BLaER1 treated with 17β-estradiol and CSF1 and Interleukin-3, amounts not matched to agents 10 nM and 100 nM (cell line): ENCODE measurements around the gene CDH23.

Experiments
- H3K27ac ChIP-seq, 11 experiments: shearing (Covaris generic); formaldehyde crosslinking; 2 replicates each; pipeline ENCODE4 v1.8.1; 2022
- H3K27me3 ChIP-seq, 11 experiments: shearing (Covaris generic); formaldehyde crosslinking; 2 replicates each; pipeline ENCODE4 v1.8.1; 2022
- H3K36me3 ChIP-seq, 11 experiments: shearing (Covaris generic); formaldehyde crosslinking; 2 replicates each; pipeline ENCODE4 v1.8.1; 2022
- H3K4me1 ChIP-seq, 10 experiments: shearing (Covaris generic); formaldehyde crosslinking; 2 replicates each; pipeline ENCODE4 v1.8.1; 2022
- H3K4me2 ChIP-seq, 11 experiments: shearing (Covaris generic); formaldehyde crosslinking; 2 replicates each; pipeline ENCODE4 v1.8.1; 2022
- H3K4me3 ChIP-seq, 10 experiments: shearing (Covaris generic); formaldehyde crosslinking; 2 replicates each; pipeline ENCODE4 v1.8.1; 2022
- H3K9ac ChIP-seq, 11 experiments: shearing (Covaris generic); formaldehyde crosslinking; 2 replicates each; pipeline ENCODE4 v1.8.1; 2022
- H3K9me3 ChIP-seq, 11 experiments: shearing (Covaris generic); formaldehyde crosslinking; replicated peaks in 1 of 11; 2 replicates each; pipeline ENCODE4 v1.8.1; 2022
- H4K20me1 ChIP-seq, 11 experiments: shearing (Covaris generic); formaldehyde crosslinking; 2 replicates each; pipeline ENCODE4 v1.8.1; 2022
- Cebpa-rat ChIP-seq, 11 experiments: shearing (Covaris generic); IDR thresholded peaks; 2 replicates each; pipeline ENCODE4 v1.8.1; 2022

Gene CDH23

DNA sequence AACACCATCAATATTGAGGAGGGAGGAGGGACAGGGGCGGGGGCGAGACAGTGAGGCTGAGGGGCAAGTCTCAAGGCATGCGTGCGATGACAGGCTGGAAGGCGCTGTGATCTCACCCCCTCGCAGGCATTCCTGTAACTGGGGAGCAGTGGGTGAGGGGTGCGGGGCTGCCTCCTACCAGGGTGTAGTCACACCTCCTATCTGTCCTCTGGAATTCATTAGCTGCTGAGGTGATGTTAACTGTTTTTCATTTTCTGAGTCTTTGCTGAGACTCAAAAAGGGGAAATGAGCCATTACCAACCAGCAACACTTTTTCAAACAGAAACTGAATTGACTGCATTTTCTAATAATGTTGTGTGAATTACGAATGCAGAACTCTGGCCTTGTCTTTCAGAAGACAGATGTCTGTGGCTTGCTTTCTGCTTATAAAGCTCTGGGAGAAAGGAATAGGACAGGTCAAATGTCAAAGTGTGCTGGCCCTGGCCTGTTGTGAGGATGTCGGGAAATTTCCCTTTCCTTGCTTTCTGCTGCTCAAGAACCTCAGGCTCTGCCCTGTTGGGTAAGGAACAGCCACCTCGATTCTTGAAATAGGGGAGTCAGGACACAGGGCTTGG lies 23.7 kb upstream of the CDH23 start:
- peak overlapping the region in 6 of 11 experiments; percentile 24 to 92 (median 84); a peak in 11 of 22 replicates for H3K4me2 ChIP-seq
- H3K27ac ChIP-seq, result peak overlapping the region in 7 of 11 experiments; percentile 35 to 75 (median 65); a peak in 11 of 22 replicates

DNA sequence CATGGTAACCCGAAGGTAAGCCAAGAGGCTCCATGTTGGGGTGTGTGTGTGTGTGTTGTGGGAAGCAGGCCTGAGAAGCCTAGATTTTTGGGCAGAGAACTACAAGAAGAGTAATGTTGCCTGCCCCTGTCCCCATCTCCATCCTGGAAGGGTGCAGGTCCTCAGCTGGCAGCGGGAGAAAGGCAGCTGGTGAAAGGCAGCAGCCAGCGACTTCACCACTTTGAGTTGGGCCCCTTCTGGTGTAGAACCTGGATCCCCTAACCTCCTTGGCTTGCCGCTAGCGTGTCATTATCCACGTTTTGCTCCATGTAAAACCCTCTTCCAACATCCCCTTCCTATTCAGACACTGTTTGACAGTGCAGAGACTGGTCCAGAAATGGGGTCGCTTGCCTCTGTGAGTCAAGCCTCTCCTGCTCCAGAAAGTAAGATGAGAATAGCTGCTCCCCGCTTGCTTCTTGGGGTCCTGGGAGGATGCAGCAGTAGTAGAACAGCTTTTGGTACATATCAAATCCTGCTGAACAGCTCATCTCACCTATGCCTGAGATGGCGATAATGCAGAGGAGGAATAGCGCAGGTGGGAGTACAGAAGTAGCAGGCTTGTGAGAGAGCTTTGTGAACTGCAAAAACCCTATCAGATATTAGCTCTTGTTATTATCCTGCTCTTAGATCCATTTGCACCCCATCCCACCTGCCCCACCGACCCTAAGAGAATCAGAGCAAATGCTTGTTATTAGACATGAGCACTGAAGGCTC lies 22.1 kb upstream of the CDH23 start:
- TF ChIP-seq Cebpa-rat (IDR thresholded peaks at IDR 0.05), result no peak
- Histone ChIP-seq H4K20me1 (no peaks in the 10 kb centered on the region), H3K27me3 (no peaks in the 10 kb centered on the region), H3K4me3 (no peak overlapping the region), H3K27ac (peak overlapping the region in 3 of 11 experiments; percentile 35 to 75 (median 65); a peak in 5 of 22 replicates), H3K9ac (no peak overlapping the region), H3K9me3 (no peaks in the 10 kb centered on the region), H3K36me3 (no peaks in the 10 kb centered on the region), H3K4me2 (peak overlapping the region in 3 of 11 experiments; percentile 88 to 92 (median 91); a peak in 5 of 22 replicates), H3K4me1 (peaks cover 38 to 97% (median 68%) of the 10 kb centered on the region in 10 experiments)

More for the DNA sequence above, 23.7 kb upstream of the CDH23 start:
- Histone ChIP-seq H3K4me1 (peaks cover 22 to 97% (median 54%) of the 10 kb centered on the region in 10 experiments), H3K4me3 (no peak overlapping the region), H3K27me3 (no peaks in the 10 kb centered on the region), H3K9me3 (no peaks in the 10 kb centered on the region), H3K9ac (peak overlapping the region in 6 of 11 experiments; percentile 28 to 66 (median 44); a peak in 10 of 22 replicates), H4K20me1 (no peaks in the 10 kb centered on the region), H3K36me3 (no peaks in the 10 kb centered on the region)
- no peak for TF ChIP-seq Cebpa-rat (IDR thresholded peaks at IDR 0.05)

DNA sequence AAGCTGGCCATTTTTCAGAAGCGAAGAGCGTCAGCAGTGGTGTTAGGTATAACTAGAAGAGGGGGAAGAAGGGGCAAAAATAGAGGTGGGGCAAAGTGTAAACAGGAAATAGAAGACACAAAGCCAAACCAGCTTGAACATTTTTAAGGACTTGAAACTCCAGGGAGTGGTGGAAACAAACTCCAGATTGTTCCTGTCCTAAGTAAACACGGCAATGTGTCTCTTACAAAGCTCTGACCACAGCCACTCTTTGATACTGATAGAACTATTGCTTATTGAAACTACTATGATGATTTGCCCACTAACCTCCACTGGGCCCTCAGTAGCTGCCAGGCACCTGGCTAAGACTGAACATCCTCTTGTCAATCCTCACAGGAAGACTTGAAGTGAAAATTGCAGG lies 20.8 kb upstream of the CDH23 start:
- peak overlapping the region in 1 of 11 experiments; percentile 5; a peak in 2 of 22 replicates for H3K9ac ChIP-seq
- no peaks in the 10 kb centered on the region for H4K20me1 ChIP-seq
- no peak for TF ChIP-seq Cebpa-rat (IDR thresholded peaks at IDR 0.05)

DNA sequence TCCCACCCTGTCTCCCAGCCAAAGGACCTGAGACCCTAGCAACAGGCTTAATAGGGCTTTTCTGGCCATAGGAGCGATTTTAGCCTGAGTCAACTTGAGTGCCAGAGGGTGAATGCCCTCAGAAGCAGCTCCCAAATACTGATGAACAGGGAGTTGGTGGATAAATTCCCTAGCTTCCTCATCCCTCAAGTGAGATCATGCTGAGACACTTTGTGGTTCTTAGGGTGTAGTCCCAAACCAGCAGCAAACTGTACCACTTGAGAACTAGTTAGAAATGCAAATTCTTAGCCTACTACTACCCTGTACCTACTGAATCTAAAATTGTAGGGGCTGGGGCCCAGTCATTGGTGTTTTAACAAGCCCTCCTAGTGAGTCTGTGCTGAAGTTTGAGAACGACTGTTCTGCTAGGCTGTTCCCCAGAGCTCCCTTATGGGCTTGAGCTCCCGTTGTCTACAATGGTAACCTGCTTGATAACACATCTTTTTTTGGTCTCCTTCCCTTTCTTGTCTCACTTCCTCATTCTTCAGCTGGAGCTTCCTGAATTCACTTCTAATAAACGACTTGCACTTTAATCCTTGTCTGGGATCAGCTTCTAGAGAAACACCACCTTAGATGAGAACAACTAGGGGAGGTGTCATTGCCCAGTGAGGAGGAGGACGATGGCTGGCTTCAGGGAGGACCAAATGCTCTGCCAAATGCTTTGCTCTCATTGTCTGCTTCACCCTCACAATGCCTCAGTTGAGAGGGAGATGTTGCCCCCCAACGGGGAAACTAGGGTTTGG lies 18.2 kb upstream of the CDH23 start:
- Histone ChIP-seq H3K27me3 (no peaks in the 10 kb centered on the region), H3K9me3 (no peaks in the 10 kb centered on the region), H3K4me2 (peak overlapping the region; percentile 89 to 99 (median 95)), H3K4me1 (peaks cover 36 to 77% (median 51%) of the 10 kb centered on the region in 10 experiments), H3K9ac (peak overlapping the region in 10 of 11 experiments; percentile 1 to 86 (median 30); a peak in 15 of 22 replicates), H3K4me3 (no peak overlapping the region), H3K27ac (peak overlapping the region in 9 of 11 experiments; percentile 2 to 93 (median 86); a peak in 17 of 22 replicates), H3K36me3 (no peaks in the 10 kb centered on the region), H4K20me1 (no peaks in the 10 kb centered on the region)
- TF ChIP-seq Cebpa-rat (IDR thresholded peaks at IDR 0.05), result no peak

More for the DNA sequence above, 20.8 kb upstream of the CDH23 start:
- H3K27ac ChIP-seq, result peak overlapping the region in 3 of 11 experiments; percentile 41 to 93 (median 87); a peak in 5 of 22 replicates
- no peaks in the 10 kb centered on the region for H3K36me3 ChIP-seq
- peaks cover 39 to 90% (median 71%) of the 10 kb centered on the region in 10 experiments for H3K4me1 ChIP-seq
- H3K4me2 ChIP-seq, result peak overlapping the region in 10 of 11 experiments; percentile 89 to 99 (median 96); a peak in 16 of 22 replicates
- no peaks in the 10 kb centered on the region for H3K27me3 ChIP-seq
- H3K9me3 ChIP-seq, result no peaks in the 10 kb centered on the region
- H3K4me3 ChIP-seq, result no peak overlapping the region

DNA sequence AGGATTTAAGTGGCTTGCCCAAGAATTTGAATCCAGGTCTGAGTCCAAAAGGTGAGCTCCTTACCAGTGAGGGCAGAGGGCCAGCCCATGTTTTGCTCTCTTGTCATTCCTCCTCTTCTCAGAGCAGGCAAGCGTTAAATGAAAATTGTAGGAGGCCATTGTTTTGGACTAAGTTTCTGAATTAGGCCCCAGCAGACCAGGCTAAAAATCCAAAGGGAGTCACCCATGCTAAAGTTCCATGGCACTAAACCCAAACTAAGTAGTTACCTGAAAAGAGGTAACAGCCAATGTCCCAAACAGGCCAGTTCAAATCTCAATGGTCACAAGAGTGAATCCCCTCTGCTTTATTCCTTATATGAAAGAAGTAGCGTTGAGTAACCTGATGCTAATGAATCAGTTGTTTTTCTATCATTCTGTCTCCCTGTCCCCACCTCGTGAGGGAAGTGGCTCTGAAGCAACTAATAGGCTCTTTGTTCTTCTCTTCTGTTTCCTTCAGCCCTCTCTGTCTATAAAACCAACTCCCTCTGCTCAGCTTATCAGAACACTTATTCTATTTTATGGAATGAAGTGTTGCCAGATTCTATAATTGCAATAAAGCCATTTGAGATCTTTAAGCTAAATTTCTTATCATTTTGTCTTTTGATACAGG lies 17.5 kb upstream of the CDH23 start:
- TF ChIP-seq Cebpa-rat (IDR thresholded peaks at IDR 0.05), result no peak
- Histone ChIP-seq H3K27me3 (no peaks in the 10 kb centered on the region), H4K20me1 (no peaks in the 10 kb centered on the region), H3K4me3 (no peak overlapping the region), H3K4me1 (peaks cover 36 to 76% (median 52%) of the 10 kb centered on the region in 10 experiments), H3K9ac (peak overlapping the region in 7 of 11 experiments; percentile 1 to 86 (median 40); a peak in 12 of 22 replicates), H3K9me3 (no peaks in the 10 kb centered on the region), H3K36me3 (no peaks in the 10 kb centered on the region), H3K27ac (peak overlapping the region in 8 of 11 experiments; percentile 41 to 93 (median 86); a peak in 15 of 22 replicates), H3K4me2 (peak overlapping the region; percentile 89 to 99 (median 95))

DNA sequence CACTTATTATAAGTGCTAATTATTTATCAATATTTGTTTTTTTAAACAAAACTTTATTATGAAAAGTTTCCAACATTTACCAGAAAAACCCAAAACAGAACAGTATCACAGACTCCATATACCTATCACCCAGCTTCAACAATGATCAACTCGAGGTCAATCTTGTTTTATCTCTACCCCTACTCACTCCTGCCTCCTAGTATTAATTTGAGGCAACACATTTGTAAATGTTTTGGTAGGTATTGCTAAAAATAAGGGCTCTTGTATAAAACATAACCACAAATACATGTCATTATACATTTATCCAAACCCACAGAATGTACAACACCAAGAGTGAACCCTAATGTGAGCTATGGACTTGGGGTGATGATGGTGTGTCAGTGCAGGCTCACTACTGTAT lies 15.9 kb upstream of the CDH23 start:
- Histone ChIP-seq H4K20me1 (no peaks in the 10 kb centered on the region), H3K36me3 (no peaks in the 10 kb centered on the region), H3K27ac (no peak overlapping the region), H3K9me3 (no peaks in the 10 kb centered on the region), H3K9ac (no peak overlapping the region), H3K4me2 (no peak overlapping the region), H3K4me1 (peaks cover 36 to 68% (median 51%) of the 10 kb centered on the region in 10 experiments), H3K27me3 (no peaks in the 10 kb centered on the region), H3K4me3 (no peak overlapping the region)
- TF ChIP-seq Cebpa-rat (IDR thresholded peaks at IDR 0.05), result no peak

DNA sequence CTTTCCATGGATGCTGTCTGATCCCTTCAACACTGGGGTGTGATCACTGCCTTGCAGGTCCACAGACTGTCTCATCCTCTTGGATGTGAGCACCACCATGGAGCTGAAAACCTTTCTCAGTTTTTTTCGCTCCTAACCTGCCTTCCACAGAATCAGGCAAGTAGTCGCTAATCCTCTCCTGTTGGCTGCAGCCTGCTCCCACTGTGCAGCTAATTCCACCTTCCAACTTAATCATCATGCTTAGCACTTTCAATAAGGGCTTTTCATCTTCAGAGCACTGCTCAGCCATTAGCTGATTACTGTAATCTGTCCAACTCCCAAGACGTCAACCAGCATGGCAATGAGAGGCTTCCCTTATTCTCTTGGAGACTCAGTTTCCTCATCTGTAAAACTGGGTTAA lies 15.1 kb upstream of the CDH23 start:
- peaks cover 31 to 60% (median 44%) of the 10 kb centered on the region in 10 experiments for H3K4me1 ChIP-seq
- no peaks in the 10 kb centered on the region for H3K9me3 ChIP-seq
- H3K27me3 ChIP-seq, result no peaks in the 10 kb centered on the region
- no peak overlapping the region for H3K9ac ChIP-seq
- H3K4me2 ChIP-seq, result no peak overlapping the region
- no peak for TF ChIP-seq Cebpa-rat (IDR thresholded peaks at IDR 0.05)
- no peak overlapping the region for H3K4me3 ChIP-seq
- no peaks in the 10 kb centered on the region for H3K36me3 ChIP-seq
- H3K27ac ChIP-seq, result peak overlapping the region in 2 of 11 experiments; percentile 56 to 69; a peak in 3 of 22 replicates
- H4K20me1 ChIP-seq, result no peaks in the 10 kb centered on the region

DNA sequence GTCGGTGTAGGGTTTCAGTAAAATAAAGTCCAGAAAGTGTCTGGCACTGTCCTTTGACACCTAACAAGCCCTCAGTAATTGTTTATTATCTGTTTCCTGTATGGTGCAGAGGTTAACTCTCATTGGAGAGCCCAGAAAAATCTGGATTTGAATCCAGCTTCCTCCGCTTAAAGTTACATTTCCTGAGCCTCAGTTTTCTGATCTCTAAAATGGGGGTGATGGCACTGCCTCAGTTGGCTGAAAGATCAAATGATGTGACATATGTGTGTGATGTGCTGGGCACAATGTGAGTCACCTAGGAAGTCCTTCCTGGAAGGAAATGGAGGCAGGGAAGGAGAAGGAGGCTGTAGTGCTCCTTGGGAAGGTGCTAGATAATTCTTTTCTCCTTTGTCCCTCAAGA lies 14.7 kb upstream of the CDH23 start:
- Histone ChIP-seq H3K9ac (peak overlapping the region in 2 of 11 experiments; percentile 3 to 24; a peak in 3 of 22 replicates), H4K20me1 (no peaks in the 10 kb centered on the region), H3K9me3 (no peaks in the 10 kb centered on the region), H3K4me1 (peaks cover 27 to 56% (median 40%) of the 10 kb centered on the region in 10 experiments), H3K27ac (peak overlapping the region in 7 of 11 experiments; percentile 10 to 69 (median 42); a peak in 9 of 22 replicates), H3K4me2 (peak overlapping the region in 3 of 11 experiments; percentile 43 to 58 (median 53); a peak in 4 of 22 replicates), H3K36me3 (no peaks in the 10 kb centered on the region), H3K27me3 (no peaks in the 10 kb centered on the region), H3K4me3 (no peak overlapping the region)
- TF ChIP-seq Cebpa-rat (IDR thresholded peaks at IDR 0.05), result no peak
